Smooth muscle cell (in vitro differentiated cells): Measurements from ENCODE around the gene FAM83E. TPM values are rescaled to one million over a fixed set of nuclear protein-coding genes. Genes with fewer than 3 reads are reported as not detected.

Source experiments
- DNase-seq: peaks from one replicate; lab custom pipeline; 2025; ENCODE audit not compliant: unreplicated experiment; lab: John Stamatoyannopoulos, UW
- H2AFZ ChIP-seq: fragments of 200-600 bp; sonication (generic); 2 replicates; pipeline ENCODE4 v1.6.0; 2016; ENCODE audit warnings: antibody characterized with exemption, low read depth, mild to moderate bottlenecking
- H3F3A ChIP-seq: fragments of 200-600 bp; sonication (generic); 2 replicates; pipeline ENCODE4 v1.6.0; 2017; ENCODE audit warnings: antibody characterized with exemption, low read depth
- H3K27ac ChIP-seq: fragments of 200-600 bp; sonication (generic); 2 replicates; pipeline ENCODE4 v1.5.1; 2016; ENCODE audit warnings: low read depth, mild to moderate bottlenecking
- H3K27me3 ChIP-seq: fragments of 200-600 bp; sonication (generic); 2 replicates; pipeline ENCODE4 v1.6.1; 2016; ENCODE audit warnings: low read depth, mild to moderate bottlenecking
- H3K36me3 ChIP-seq: fragments of 200-600 bp; sonication (generic); 2 replicates; pipeline ENCODE4 v1.5.1; 2016; ENCODE audit warnings: low read depth
- H3K4me1 ChIP-seq: fragments of 200-600 bp; sonication (generic); 2 replicates; pipeline ENCODE4 v1.5.1; 2016; ENCODE audit warnings: low read depth
- H3K4me2 ChIP-seq: fragments of 200-600 bp; sonication (generic); 2 replicates; pipeline ENCODE4 v1.6.0; 2016; ENCODE audit warnings: mild to moderate bottlenecking
- H3K4me3 ChIP-seq: fragments of 200-600 bp; sonication (generic); 2 replicates; pipeline ENCODE4 v1.5.1; 2016; ENCODE audit warnings: mild to moderate bottlenecking
- H3K79me2 ChIP-seq: fragments of 200-600 bp; sonication (generic); 2 replicates; pipeline ENCODE4 v1.6.0; 2016; ENCODE audit warnings: low read depth, mild to moderate bottlenecking
- H3K9ac ChIP-seq: fragments of 200-600 bp; sonication (generic); 2 replicates; pipeline ENCODE4 v1.6.0; 2016; ENCODE audit warnings: low read depth
- H3K9me3 ChIP-seq: fragments of 200-600 bp; sonication (generic); replicated peaks from 2 replicates; pipeline ENCODE4 v1.5.1; 2016; ENCODE audit warnings: low read depth
- H4K20me1 ChIP-seq: fragments of 200-600 bp; sonication (generic); 2 replicates; pipeline ENCODE4 v1.6.0; 2016; ENCODE audit warnings: low read depth
- CTCF ChIP-seq: fragments of 200-600 bp; sonication (generic); IDR thresholded peaks from 2 replicates; pipeline ENCODE4 v1.5.1; 2017; ENCODE audit warnings: borderline replicate concordance, mild to moderate bottlenecking, antibody characterized with exemption; ENCODE audit not compliant: insufficient read depth, poor library complexity, severe bottlenecking
- WGBS: methylation state at CpG from one replicate; pipeline ENCODE4 v1.1.7; 2016; ENCODE audit warnings: low lambda C conversion rate; 5-methylcytosine and 5-hydroxymethylcytosine counted together
- polyA plus RNA-seq: library from polyadenylated mRNA; unstranded; fragments of >200 nt; fragmentation: Nextera tagmentation; extraction: Ambion mirVana; gene quantifications from 2 replicates; pipeline ENCODE4 v1.2.1, GENCODE V29; 2016
- total RNA-seq: library from RNA; depleted of rRNA; stranded (reverse); fragments of >200 nt; gene quantifications from 2 replicates; pipeline ENCODE4 v1.2.3, GENCODE V29; 2014

FAM83E gene
- total and polyA plus RNA-seq, 2 experiments from 2014 or later, result 0.49 TPM

DNA sequence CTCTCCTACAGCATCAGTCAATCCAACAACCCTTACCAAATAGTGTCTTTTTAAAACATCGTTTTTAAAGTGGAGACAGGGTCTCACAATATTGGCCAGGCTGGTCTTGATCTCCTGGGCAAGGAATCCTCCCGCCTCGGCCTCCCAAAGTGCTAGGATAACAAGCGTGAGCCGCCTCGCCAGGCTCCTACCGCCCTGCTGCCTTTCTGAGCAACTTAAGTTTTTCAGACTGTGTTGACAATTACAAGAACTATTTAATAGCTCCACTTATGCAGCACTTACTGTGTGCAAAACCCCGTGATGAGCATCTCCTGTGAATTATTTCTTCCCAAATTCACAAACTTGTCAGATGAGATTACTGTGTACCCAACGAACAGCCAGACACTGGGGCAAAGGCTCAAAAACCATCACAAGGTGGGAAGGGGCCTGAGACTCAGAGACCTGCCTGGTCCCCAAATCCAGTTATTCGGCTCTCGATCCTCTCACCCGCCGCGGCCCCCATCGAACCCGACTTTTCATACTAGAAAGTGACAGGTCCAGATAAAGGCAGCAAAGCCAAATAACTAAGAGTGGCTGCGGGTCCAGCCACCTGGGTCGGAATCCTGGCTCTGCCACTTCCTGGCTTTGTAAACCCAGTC, 3.5 kb upstream of the FAM83E start:
- peaks cover 41% of the 10 kb centered on the region for H4K20me1 ChIP-seq
- WGBS, result 1% methylated on average over 18 of the region's 18 CpGs
- no peak for DNase-seq

DNA sequence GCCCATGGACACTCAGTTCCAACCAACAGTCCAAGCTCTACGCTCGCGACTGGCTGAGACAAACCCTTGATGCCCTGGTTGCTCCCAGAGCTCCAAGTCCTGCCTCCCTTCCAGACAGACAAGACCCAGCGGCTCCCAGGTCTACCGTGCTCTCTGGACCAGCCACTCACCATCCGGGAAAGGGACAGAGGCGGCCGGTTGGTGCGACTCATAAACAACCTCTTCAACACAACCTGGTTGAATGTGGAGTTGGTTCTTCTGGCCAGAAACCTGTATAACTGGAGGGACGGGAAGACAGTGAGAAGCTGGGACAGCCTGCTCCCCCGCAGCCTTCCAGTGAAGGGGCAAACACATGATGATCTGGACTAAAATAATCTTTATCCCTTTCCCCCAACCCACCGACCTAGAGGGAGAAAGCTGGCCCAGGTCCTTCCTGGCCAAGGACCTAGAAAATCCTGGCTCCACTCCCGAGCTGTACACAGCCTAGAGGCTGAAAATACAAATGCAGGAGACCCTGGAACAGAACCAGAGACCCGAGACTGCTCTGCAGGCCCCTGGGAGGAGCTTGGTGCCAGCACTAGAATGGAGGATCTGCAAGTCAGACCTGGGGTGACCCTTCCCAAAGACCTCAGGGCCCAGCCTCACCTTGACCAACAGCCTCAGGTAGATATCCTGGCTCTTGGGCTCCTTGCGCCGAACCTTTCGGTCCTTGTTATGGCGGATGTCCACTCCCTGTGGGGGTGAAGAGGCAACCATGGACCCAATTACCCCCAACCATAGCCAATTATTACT, 2.5 kb upstream of the FAM83E start:
- 85% methylated on average over 18 of the region's 18 CpGs for WGBS

More for the DNA sequence above, 3.5 kb upstream of the FAM83E start:
- no peak for TF ChIP-seq CTCF
- Histone ChIP-seq H3K27ac (peak overlapping the region; percentile 79), H3K4me2 (peak overlapping the region; percentile 91), H3K27me3 (no peaks in the 10 kb centered on the region), H3K4me1 (peaks cover 24% of the 10 kb centered on the region), H3K9me3 (no peaks in the 10 kb centered on the region), H3K9ac (peak overlapping the region; percentile 97), H3K79me2 (peaks cover 27% of the 10 kb centered on the region), H3K4me3 (peak overlapping the region; percentile 93), H2AFZ (no peak overlapping the region), H3K36me3 (peaks cover 3% of the 10 kb centered on the region), H3F3A (peaks cover 21% of the 10 kb centered on the region)

GRCh38 chr19:48616491-48617056, 1.7 kb upstream of the FAM83E start:
- H4K20me1 ChIP-seq, result peaks cover 41% of the 10 kb centered on the region
- H3K4me2 ChIP-seq, result peak overlapping the region; percentile 91
- TF ChIP-seq CTCF, result no peak
- H3K79me2 ChIP-seq, result peaks cover 27% of the 10 kb centered on the region
- H3K27me3 ChIP-seq, result no peaks in the 10 kb centered on the region
- no peak overlapping the region for H3K4me3 ChIP-seq
- H3K4me1 ChIP-seq, result peaks cover 21% of the 10 kb centered on the region
- H3K9ac ChIP-seq, result no peak overlapping the region
- H3K9me3 ChIP-seq, result no peaks in the 10 kb centered on the region
- H2AFZ ChIP-seq, result no peak overlapping the region
- H3K27ac ChIP-seq, result peak overlapping the region; percentile 79
- WGBS, result 91% methylated on average over 12 of the region's 12 CpGs
- DNase-seq, result no peak
- peaks cover 3% of the 10 kb centered on the region for H3K36me3 ChIP-seq
- H3F3A ChIP-seq, result peaks cover 21% of the 10 kb centered on the region

More for the DNA sequence above, 2.5 kb upstream of the FAM83E start:
- Histone ChIP-seq H3K27ac (peak overlapping the region; percentile 79), H3K79me2 (peaks cover 27% of the 10 kb centered on the region), H3F3A (peaks cover 21% of the 10 kb centered on the region), H2AFZ (no peak overlapping the region), H3K4me1 (peaks cover 21% of the 10 kb centered on the region), H4K20me1 (peaks cover 41% of the 10 kb centered on the region), H3K4me3 (peak overlapping the region; percentile 93), H3K9me3 (no peaks in the 10 kb centered on the region), H3K36me3 (peaks cover 3% of the 10 kb centered on the region), H3K9ac (peak overlapping the region; percentile 97), H3K4me2 (peak overlapping the region; percentile 91), H3K27me3 (no peaks in the 10 kb centered on the region)
- DNase-seq, result no peak
- TF ChIP-seq CTCF, result no peak
